Smooth muscle cell (in vitro differentiated cells): ENCODE measurements around the gene RASAL2. TPM values are rescaled to one million over a fixed set of nuclear protein-coding genes. Genes with fewer than 3 reads are reported as not detected.

Experiments used
- DNase-seq: peaks from one replicate; lab custom pipeline; 2025; ENCODE audit not compliant: unreplicated experiment; lab: John Stamatoyannopoulos, UW
- H2AFZ ChIP-seq: fragments of 200-600 bp; sonication (generic); 2 replicates; pipeline ENCODE4 v1.6.0; 2016; ENCODE audit warnings: antibody characterized with exemption, low read depth, mild to moderate bottlenecking
- H3F3A ChIP-seq: fragments of 200-600 bp; sonication (generic); 2 replicates; pipeline ENCODE4 v1.6.0; 2017; ENCODE audit warnings: antibody characterized with exemption, low read depth
- H3K27ac ChIP-seq: fragments of 200-600 bp; sonication (generic); 2 replicates; pipeline ENCODE4 v1.5.1; 2016; ENCODE audit warnings: low read depth, mild to moderate bottlenecking
- H3K27me3 ChIP-seq: fragments of 200-600 bp; sonication (generic); 2 replicates; pipeline ENCODE4 v1.6.1; 2016; ENCODE audit warnings: low read depth, mild to moderate bottlenecking
- H3K36me3 ChIP-seq: fragments of 200-600 bp; sonication (generic); 2 replicates; pipeline ENCODE4 v1.5.1; 2016; ENCODE audit warnings: low read depth
- H3K4me1 ChIP-seq: fragments of 200-600 bp; sonication (generic); 2 replicates; pipeline ENCODE4 v1.5.1; 2016; ENCODE audit warnings: low read depth
- H3K4me2 ChIP-seq: fragments of 200-600 bp; sonication (generic); 2 replicates; pipeline ENCODE4 v1.6.0; 2016; ENCODE audit warnings: mild to moderate bottlenecking
- H3K4me3 ChIP-seq: fragments of 200-600 bp; sonication (generic); 2 replicates; pipeline ENCODE4 v1.5.1; 2016; ENCODE audit warnings: mild to moderate bottlenecking
- H3K79me2 ChIP-seq: fragments of 200-600 bp; sonication (generic); 2 replicates; pipeline ENCODE4 v1.6.0; 2016; ENCODE audit warnings: low read depth, mild to moderate bottlenecking
- H3K9ac ChIP-seq: fragments of 200-600 bp; sonication (generic); 2 replicates; pipeline ENCODE4 v1.6.0; 2016; ENCODE audit warnings: low read depth
- H3K9me3 ChIP-seq: fragments of 200-600 bp; sonication (generic); replicated peaks from 2 replicates; pipeline ENCODE4 v1.5.1; 2016; ENCODE audit warnings: low read depth
- H4K20me1 ChIP-seq: fragments of 200-600 bp; sonication (generic); 2 replicates; pipeline ENCODE4 v1.6.0; 2016; ENCODE audit warnings: low read depth
- WGBS: methylation state at CpG from one replicate; pipeline ENCODE4 v1.1.7; 2016; ENCODE audit warnings: low lambda C conversion rate; 5-methylcytosine and 5-hydroxymethylcytosine counted together
- polyA plus RNA-seq: library from polyadenylated mRNA; unstranded; fragments of >200 nt; fragmentation: Nextera tagmentation; extraction: Ambion mirVana; gene quantifications from 2 replicates; pipeline ENCODE4 v1.2.1, GENCODE V29; 2016
- total RNA-seq: library from RNA; depleted of rRNA; stranded (reverse); fragments of >200 nt; gene quantifications from 2 replicates; pipeline ENCODE4 v1.2.3, GENCODE V29; 2014
- TF ChIP-seq, protein P1 (sequence below): fragments of 200-600 bp; sonication (generic); IDR thresholded peaks from 2 replicates; pipeline ENCODE4 v1.5.1; 2017; ENCODE audit warnings: borderline replicate concordance, mild to moderate bottlenecking, antibody characterized with exemption; ENCODE audit not compliant: insufficient read depth, poor library complexity, severe bottlenecking

Gene RASAL2
- total and polyA plus RNA-seq, 2 experiments from 2014 or later: 4.3 to 17.6 TPM

DNA sequence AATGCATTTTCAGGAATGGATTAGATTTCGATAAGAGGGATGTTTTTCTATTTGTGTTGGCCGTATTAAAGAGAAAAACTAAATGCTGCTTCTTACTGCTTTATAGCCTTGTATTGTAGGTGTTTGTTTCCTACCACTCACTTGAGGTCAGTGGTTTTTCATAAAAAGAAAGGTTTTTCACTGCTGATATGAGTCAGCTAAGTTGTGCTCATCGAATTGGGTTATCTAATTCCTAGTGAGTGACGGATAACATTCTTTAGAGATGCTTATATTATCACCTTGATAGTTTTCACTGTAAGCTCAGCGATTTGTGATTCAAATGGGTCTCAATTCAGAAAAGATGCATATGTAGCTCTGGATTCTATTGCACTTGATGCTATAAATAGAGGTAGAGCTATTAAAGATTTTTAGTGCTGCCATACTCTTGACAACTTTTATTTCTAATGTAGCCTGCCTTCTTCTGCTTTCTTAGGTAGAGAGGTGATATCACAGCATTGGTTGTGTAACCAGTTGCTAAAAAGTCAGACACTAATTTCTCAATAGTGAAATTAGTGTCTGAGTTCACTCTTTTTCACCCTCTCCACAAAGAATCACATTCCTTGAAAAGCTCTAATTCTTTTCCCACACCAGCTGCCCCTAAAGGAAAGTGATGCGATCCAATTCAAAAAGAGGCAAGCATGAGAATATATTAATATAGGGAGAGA lies 180.0 kb downstream of the RASAL2 start:
- H3K9ac ChIP-seq: no peak overlapping the region
- no peaks in the 10 kb centered on the region for H4K20me1 ChIP-seq
- no peak for DNase-seq
- no peak overlapping the region for H3K4me3 ChIP-seq
- WGBS: 66% methylated on average over 6 of the region's 6 CpGs
- TF ChIP-seq, protein P1, sequence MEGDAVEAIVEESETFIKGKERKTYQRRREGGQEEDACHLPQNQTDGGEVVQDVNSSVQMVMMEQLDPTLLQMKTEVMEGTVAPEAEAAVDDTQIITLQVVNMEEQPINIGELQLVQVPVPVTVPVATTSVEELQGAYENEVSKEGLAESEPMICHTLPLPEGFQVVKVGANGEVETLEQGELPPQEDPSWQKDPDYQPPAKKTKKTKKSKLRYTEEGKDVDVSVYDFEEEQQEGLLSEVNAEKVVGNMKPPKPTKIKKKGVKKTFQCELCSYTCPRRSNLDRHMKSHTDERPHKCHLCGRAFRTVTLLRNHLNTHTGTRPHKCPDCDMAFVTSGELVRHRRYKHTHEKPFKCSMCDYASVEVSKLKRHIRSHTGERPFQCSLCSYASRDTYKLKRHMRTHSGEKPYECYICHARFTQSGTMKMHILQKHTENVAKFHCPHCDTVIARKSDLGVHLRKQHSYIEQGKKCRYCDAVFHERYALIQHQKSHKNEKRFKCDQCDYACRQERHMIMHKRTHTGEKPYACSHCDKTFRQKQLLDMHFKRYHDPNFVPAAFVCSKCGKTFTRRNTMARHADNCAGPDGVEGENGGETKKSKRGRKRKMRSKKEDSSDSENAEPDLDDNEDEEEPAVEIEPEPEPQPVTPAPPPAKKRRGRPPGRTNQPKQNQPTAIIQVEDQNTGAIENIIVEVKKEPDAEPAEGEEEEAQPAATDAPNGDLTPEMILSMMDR: no peak
- no peaks in the 10 kb centered on the region for H3K36me3 ChIP-seq
- H3K9me3 ChIP-seq: no peaks in the 10 kb centered on the region
- no peak overlapping the region for H2AFZ ChIP-seq
- H3K4me1 ChIP-seq: peaks cover 48% of the 10 kb centered on the region
- H3K27ac ChIP-seq: peak overlapping the region; percentile 76
- H3K27me3 ChIP-seq: no peaks in the 10 kb centered on the region
- H3K4me2 ChIP-seq: no peak overlapping the region
- H3F3A ChIP-seq: peaks cover 41% of the 10 kb centered on the region
- H3K79me2 ChIP-seq: peaks cover 12% of the 10 kb centered on the region

DNA sequence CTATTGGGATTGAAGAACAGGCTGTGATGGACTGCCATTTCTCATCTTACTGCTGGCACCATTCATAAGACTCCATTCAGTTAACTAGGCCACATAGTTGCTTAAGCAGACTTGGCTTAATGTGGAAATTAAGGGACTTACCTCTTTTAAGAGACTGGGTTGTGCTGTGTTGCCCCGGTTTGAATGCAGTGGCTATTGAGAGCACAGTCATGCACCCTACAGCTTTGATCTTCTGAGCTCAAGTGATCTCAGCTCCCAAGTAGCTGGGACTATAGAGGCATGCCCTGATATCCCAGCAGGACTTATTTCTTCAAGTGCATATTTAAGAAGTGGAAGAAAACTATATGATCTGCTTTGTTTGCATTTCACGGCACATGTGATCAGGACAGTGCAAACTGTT lies 181.1 kb downstream of the RASAL2 start:
- 31% methylated on average over 2 of the region's 2 CpGs for WGBS
- H3K4me1 ChIP-seq: peaks cover 52% of the 10 kb centered on the region
- H3F3A ChIP-seq: peaks cover 42% of the 10 kb centered on the region
- no peak overlapping the region for H2AFZ ChIP-seq
- H3K9me3 ChIP-seq: no peaks in the 10 kb centered on the region
- no peaks in the 10 kb centered on the region for H3K27me3 ChIP-seq
- no peak overlapping the region for H3K4me3 ChIP-seq
- TF ChIP-seq, protein P1: no peak
- no peak for DNase-seq
- H3K4me2 ChIP-seq: peak overlapping the region; percentile 71
- H3K9ac ChIP-seq: no peak overlapping the region
- no peaks in the 10 kb centered on the region for H4K20me1 ChIP-seq
- H3K27ac ChIP-seq: peak overlapping the region; percentile 76
- no peaks in the 10 kb centered on the region for H3K36me3 ChIP-seq
- H3K79me2 ChIP-seq: peaks cover 18% of the 10 kb centered on the region

DNA sequence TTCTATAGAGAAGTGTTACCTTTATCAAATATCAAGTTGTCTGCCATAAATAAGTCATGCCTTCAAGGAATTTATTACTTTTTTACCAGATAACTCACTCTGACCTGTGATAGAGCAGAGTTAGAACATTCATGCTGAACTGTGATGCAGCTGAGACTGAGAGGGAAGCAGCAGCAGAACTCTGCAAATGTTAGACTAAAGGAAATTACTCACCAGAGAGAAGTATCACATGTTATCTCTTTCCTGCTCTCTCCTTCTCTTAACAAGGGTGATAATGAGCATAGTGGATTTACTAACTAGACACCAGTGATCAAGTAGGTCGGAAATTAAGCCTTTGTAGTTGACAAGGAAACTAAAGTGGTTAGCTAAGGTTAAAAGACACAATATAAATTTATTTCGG lies 181.6 kb downstream of the RASAL2 start:
- Histone ChIP-seq H3K79me2 (peaks cover 23% of the 10 kb centered on the region), H3K27ac (peak overlapping the region; percentile 76)
- DNase-seq: no peak

More for the DNA sequence above, 181.6 kb downstream of the RASAL2 start:
- peaks cover 48% of the 10 kb centered on the region for H3K4me1 ChIP-seq
- H2AFZ ChIP-seq: no peak overlapping the region
- H3F3A ChIP-seq: peaks cover 42% of the 10 kb centered on the region
- no peak overlapping the region for H3K4me3 ChIP-seq
- no peaks in the 10 kb centered on the region for H3K9me3 ChIP-seq
- no peaks in the 10 kb centered on the region for H4K20me1 ChIP-seq
- 39% methylated on average over 2 of the region's 2 CpGs for WGBS
- no peaks in the 10 kb centered on the region for H3K36me3 ChIP-seq
- H3K27me3 ChIP-seq: no peaks in the 10 kb centered on the region
- H3K4me2 ChIP-seq: peak overlapping the region; percentile 71
- TF ChIP-seq, protein P1: no peak
- no peak overlapping the region for H3K9ac ChIP-seq
